HCT116 (cell line): ENCODE measurements around the gene HAPLN2. TPM values are rescaled to one million over a fixed set of nuclear protein-coding genes. Genes with fewer than 3 reads are reported as not detected.
A peak's percentile ranks its signal among the peaks of the same experiment; 100 is the strongest.

Source experiments
- ATAC-seq: fragments of 200-7000 bp; cut with Tn5 transposase; 2 replicates; pipeline ENCODE4 v1.9.1; 2020; ENCODE audit warnings: mild to moderate bottlenecking, moderate library complexity
- BruUV-seq: library from RNA; stranded (reverse); fragments of 400-500 nt; replicated peaks from 2 replicates; lab custom pipeline; 2021; lab: Mats Ljungman, UMichigan
- CTCF ChIA-PET: fragments of 300-600 bp; sonication (Branson Sonifier 250); formaldehyde crosslinking; loops from one replicate; lab custom pipeline; 2021; ENCODE audit warnings: antibody characterized with exemption; lab: Charles Lee
- POLR2A ChIA-PET: fragments of 300-600, 350-600 bp; sonication (Branson Sonifier 250); formaldehyde crosslinking; loops from one replicate; lab custom pipeline; 2021; ENCODE audit warnings: antibody characterized with exemption; lab: Charles Lee
- RAD21 ChIA-PET, 2 experiments: fragments of 300-600 bp; sonication (Branson Sonifier 250); formaldehyde crosslinking; loops; one replicate each; lab custom pipeline; 2023; ENCODE audit warnings: low total read pairs in 2 of 2; ENCODE audit not compliant: uncharacterized antibody in 2 of 2, unreplicated experiment in 2 of 2, low non-redundant PET in 1 of 2; lab: Charles Lee
- DNase-seq: peaks from one replicate; pipeline ENCODE4 v3.0.0-alpha.2; 2010; ENCODE audit warnings: low read depth, low spot score
- H2AFZ ChIP-seq: fragments of 200-600 bp; shearing (Covaris generic), sonication (generic); 2 replicates; pipeline ENCODE4 v1.6.1; 2017; ENCODE audit warnings: low read depth, mixed run types, mixed read lengths, antibody characterized with exemption, low read length; ENCODE audit not compliant: poor library complexity, severe bottlenecking
- H3K27ac ChIP-seq: 2 replicates; pipeline ENCODE4 v1.5.1; 2012; ENCODE audit warnings: low read depth, low read length
- H3K27me3 ChIP-seq: fragments of 200-600 bp; sonication (generic); 2 replicates; pipeline ENCODE4 v1.6.1; 2016; ENCODE audit warnings: mixed run types, low read length, mixed read lengths; ENCODE audit not compliant: insufficient read depth
- H3K36me3 ChIP-seq, 2 experiments: fragments of 200-500 bp in 1 of 2; fragments of 200-600 bp in 1 of 2; sonication (Bioruptor generic) in 1 of 2; sonication (generic) in 1 of 2; 2 replicates each; pipeline versions ENCODE4 v1.5.1 to v1.6.1; 2014 to 2016; ENCODE audit warnings: low read length in 2 of 2, inconsistent platforms in 1 of 2, mixed read lengths in 1 of 2, mixed run types in 1 of 2; ENCODE audit not compliant: insufficient read depth in 2 of 2, control insufficient read depth in 1 of 2
- H3K4me1 ChIP-seq, 2 experiments: fragments of 200-600 bp in 1 of 2; sonication (generic) in 1 of 2; 2 replicates each; pipeline versions ENCODE4 v1.5.1 to v1.6.1; 2012 to 2017; ENCODE audit warnings: low read length in 2 of 2, inconsistent platforms in 1 of 2, mild to moderate bottlenecking in 1 of 2, mixed read lengths in 1 of 2, mixed run types in 1 of 2, moderate library complexity in 1 of 2; ENCODE audit not compliant: insufficient read depth in 2 of 2, control insufficient read depth in 1 of 2
- H3K4me2 ChIP-seq: fragments of 200-600 bp; sonication (generic); 2 replicates; pipeline ENCODE4 v1.6.1; 2017; ENCODE audit warnings: mixed run types, low read length, mixed read lengths
- H3K4me3 ChIP-seq, 2 experiments: fragments of 200-600 bp in 1 of 2; sonication (generic) in 1 of 2; replicated peaks in 1 of 2; 2 replicates each; pipeline ENCODE4 v1.5.1; 2011 to 2016; ENCODE audit warnings: low read length in 2 of 2, control low read depth in 1 of 2, low read depth in 1 of 2, mild to moderate bottlenecking in 1 of 2, mixed read lengths in 1 of 2, mixed run types in 1 of 2
- H3K79me2 ChIP-seq: fragments of 200-600 bp; sonication (generic); 2 replicates; pipeline ENCODE4 v1.6.1; 2017; ENCODE audit warnings: mild to moderate bottlenecking, mixed run types, low read length, moderate library complexity, mixed read lengths; ENCODE audit not compliant: insufficient read depth
- H3K9ac ChIP-seq: fragments of 200-600 bp; sonication (generic); 2 replicates; pipeline ENCODE4 v1.6.1; 2016; ENCODE audit warnings: low read length, mixed read lengths
- H3K9me2 ChIP-seq: fragments of 200-600 bp; sonication (generic), shearing (Covaris generic); 2 replicates; pipeline ENCODE4 v1.6.1; 2017; ENCODE audit warnings: mixed run types, mild to moderate bottlenecking, moderate library complexity; ENCODE audit not compliant: insufficient read depth
- H3K9me3 ChIP-seq, 2 experiments: fragments of 200-500 bp in 1 of 2; fragments of 200-600 bp in 1 of 2; sonication (Bioruptor generic) in 1 of 2; sonication (generic) in 1 of 2; 2 replicates each; pipeline ENCODE4 v1.6.1; 2014 to 2017; ENCODE audit warnings: low read length in 2 of 2, mixed read lengths in 2 of 2, inconsistent platforms in 1 of 2, low read depth in 1 of 2, mild to moderate bottlenecking in 1 of 2, mixed run types in 1 of 2, moderate library complexity in 1 of 2; ENCODE audit not compliant: control insufficient read depth in 1 of 2, insufficient read depth in 1 of 2
- H4K20me1 ChIP-seq: fragments of 200-600 bp; sonication (generic), shearing (Covaris generic); 2 replicates; pipeline ENCODE4 v1.6.1; 2017; ENCODE audit warnings: mixed run types, mild to moderate bottlenecking, moderate library complexity; ENCODE audit not compliant: insufficient read depth
- POLR2AphosphoS5 ChIP-seq: IDR thresholded peaks from 2 replicates; pipeline ENCODE4 v1.6.1; 2011; ENCODE audit warnings: mild to moderate bottlenecking, low read depth, low read length, moderate library complexity
- SIN3A ChIP-seq: IDR thresholded peaks from 2 replicates; pipeline ENCODE4 v1.6.1; 2012; ENCODE audit warnings: low read depth
- TCF7L2 ChIP-seq: IDR thresholded peaks from 2 replicates; pipeline ENCODE4 v1.7.0; 2011; ENCODE audit warnings: borderline replicate concordance, inconsistent platforms; ENCODE audit not compliant: insufficient read depth, insufficient read length; ENCODE audit errors: extremely low read depth
- ZFX ChIP-seq: fragments of 450-650 bp; IDR thresholded peaks from 2 replicates; pipeline ENCODE4 v1.6.1; 2017
- ZNF274 ChIP-seq: fragments of 200-500 bp; sonication (Bioruptor generic); IDR thresholded peaks from 2 replicates; pipeline ENCODE4 v1.6.1; 2014; ENCODE audit warnings: mild to moderate bottlenecking, low read depth, low read length, inconsistent platforms
- intact Hi-C: fragments of 100-400 bp; cut with micrococcal nuclease; formaldehyde crosslinking; loops from 2 replicates; pipeline ENCODE4 v1.10.0; 2022
- total RNA-seq: library from RNA; stranded (reverse); gene quantifications from one replicate; pipeline ENCODE4 v1.2.1, GENCODE V29; 2021; ENCODE audit not compliant: unreplicated experiment
- TF ChIP-seq, protein P1 (sequence below): IDR thresholded peaks from 2 replicates; pipeline ENCODE4 v1.6.1; 2011; ENCODE audit warnings: mild to moderate bottlenecking, low read length, moderate library complexity; ENCODE audit not compliant: insufficient replicate concordance; ENCODE audit errors: extremely low read depth
- TF ChIP-seq, protein P2 (sequence below), 3 experiments: fragments of 200-600 bp in 1 of 3; sonication (generic) in 1 of 3; IDR thresholded peaks in 2 of 3; conservative IDR thresholded peaks in 1 of 3; 2 replicates each; pipeline ENCODE4 v1.5.1; 2012 to 2017; ENCODE audit warnings: low read depth in 2 of 3, low read length in 2 of 3, antibody characterized with exemption in 1 of 3, borderline replicate concordance in 1 of 3, control low read depth in 1 of 3, mild to moderate bottlenecking in 1 of 3, mixed read lengths in 1 of 3, mixed run types in 1 of 3, moderate library complexity in 1 of 3; ENCODE audit not compliant: insufficient read depth in 1 of 3
- TF ChIP-seq, protein P3 (sequence below): IDR thresholded peaks from 2 replicates; pipeline ENCODE4 v1.6.1; 2012

HAPLN2 gene
- total RNA-seq, 1 experiment from 2014 or later, result 0.54 TPM

DNA sequence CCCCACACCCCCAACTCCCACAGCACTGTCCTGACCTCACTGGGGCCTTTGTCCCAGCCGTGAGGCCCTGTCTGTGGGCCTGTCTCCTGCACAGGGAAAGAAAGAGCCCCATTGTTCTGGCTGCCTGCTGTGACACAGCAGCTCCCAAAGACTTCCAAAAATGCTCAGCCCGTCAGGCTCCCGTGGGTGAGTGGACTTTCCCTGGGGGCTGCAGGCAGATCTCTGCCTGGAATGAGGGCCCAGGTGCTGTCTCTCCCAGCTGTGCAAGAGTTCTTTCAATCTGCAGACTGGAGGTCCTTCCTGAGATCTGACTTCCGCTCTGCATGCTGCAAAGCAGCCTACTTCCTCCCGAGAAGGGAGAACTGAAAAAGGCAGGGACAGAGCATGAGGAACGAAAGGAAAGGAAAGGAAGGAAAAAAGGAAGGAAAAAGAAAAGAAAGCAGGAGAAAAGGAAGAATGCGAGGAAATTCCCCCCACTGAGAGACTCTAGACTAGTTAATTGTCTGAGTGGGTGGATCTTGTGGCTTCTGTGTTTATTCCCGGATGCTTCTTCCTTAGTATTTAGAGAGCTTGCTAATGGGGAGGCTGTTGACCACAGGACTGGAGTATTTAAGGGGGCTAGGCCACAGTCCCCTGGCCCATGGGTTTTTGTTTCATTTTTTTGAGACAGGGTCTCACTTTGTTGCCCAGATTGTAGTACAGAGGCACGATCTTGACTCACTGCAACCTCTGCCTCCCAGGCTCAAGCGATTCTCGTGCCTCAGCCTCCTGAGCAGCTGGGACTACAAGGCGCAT, 43.0 kb downstream of the HAPLN2 start:
- H2AFZ ChIP-seq, result no peak overlapping the region
- no peak for DNase-seq
- no peaks in the 10 kb centered on the region for H3K9me2 ChIP-seq
- BruUV-seq, result no TSS peak
- peaks cover 0 to 7% of the 10 kb centered on the region in 2 experiments; a peak in 1 of 4 replicates for H3K36me3 ChIP-seq
- peaks cover 40% of the 10 kb centered on the region for H3K79me2 ChIP-seq
- ChIA-PET CTCF (interaction anchor here (2.5 to 4.2 kb wide), 5 partner anchors 15 to 64 kb away, joined by 14 to 28 read pairs (median 18); partner anchors contain the start of genes CRABP2 and NES), POLR2A (interaction anchor here (1.0 to 3.4 kb wide), 8 partner anchors 10 to 44 kb away, joined by 3 to 33 read pairs (median 6); partner anchors contain the start of genes CRABP2 and NES)
- H3K9me3 ChIP-seq, result no peaks in the 10 kb centered on the region
- H3K4me2 ChIP-seq, result peak overlapping the region; percentile 94
- H3K4me3 ChIP-seq, result peak overlapping the region; percentile 65 to 90
- H3K9ac ChIP-seq, result peak overlapping the region; percentile 87
- TF ChIP-seq POLR2AphosphoS5 (no peak), ZNF274 (no peak)
- TF ChIP-seq, protein P1, sequence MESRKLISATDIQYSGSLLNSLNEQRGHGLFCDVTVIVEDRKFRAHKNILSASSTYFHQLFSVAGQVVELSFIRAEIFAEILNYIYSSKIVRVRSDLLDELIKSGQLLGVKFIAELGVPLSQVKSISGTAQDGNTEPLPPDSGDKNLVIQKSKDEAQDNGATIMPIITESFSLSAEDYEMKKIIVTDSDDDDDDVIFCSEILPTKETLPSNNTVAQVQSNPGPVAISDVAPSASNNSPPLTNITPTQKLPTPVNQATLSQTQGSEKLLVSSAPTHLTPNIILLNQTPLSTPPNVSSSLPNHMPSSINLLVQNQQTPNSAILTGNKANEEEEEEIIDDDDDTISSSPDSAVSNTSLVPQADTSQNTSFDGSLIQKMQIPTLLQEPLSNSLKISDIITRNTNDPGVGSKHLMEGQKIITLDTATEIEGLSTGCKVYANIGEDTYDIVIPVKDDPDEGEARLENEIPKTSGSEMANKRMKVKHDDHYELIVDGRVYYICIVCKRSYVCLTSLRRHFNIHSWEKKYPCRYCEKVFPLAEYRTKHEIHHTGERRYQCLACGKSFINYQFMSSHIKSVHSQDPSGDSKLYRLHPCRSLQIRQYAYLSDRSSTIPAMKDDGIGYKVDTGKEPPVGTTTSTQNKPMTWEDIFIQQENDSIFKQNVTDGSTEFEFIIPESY, result no peak
- TF ChIP-seq, all 23 proteins: peak for 0
- Histone ChIP-seq H3K4me1 (peaks cover 52 to 86% of the 10 kb centered on the region in 2 experiments), H4K20me1 (peaks cover 2% of the 10 kb centered on the region; the same call in 1 of the 2 replicates), H3K27me3 (no peaks in the 10 kb centered on the region), H3K27ac (peak overlapping the region; percentile 99)
- RAD21 ChIA-PET, result no interaction called here
- ATAC-seq, result peak; percentile 16
- intact Hi-C loops, result no loop called here

DNA sequence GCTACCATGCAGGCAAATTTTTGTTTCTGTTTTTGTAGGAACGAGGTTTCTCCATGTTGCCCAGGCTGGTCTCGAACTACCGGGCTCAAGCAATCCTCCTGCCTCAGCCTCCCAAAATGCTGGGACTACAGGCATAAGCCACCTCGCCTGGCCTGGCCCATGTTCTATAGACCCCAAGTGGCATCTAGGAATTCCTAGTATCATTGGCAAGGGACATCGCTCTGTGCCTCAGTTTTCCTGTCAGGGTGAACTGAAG, 43.5 kb downstream of the HAPLN2 start:
- Histone ChIP-seq H4K20me1 (no peaks in the 10 kb centered on the region), H3K27ac (peak overlapping the region; percentile 99), H3K4me2 (peak overlapping the region; percentile 94), H2AFZ (no peak overlapping the region), H3K9me2 (no peaks in the 10 kb centered on the region), H3K9me3 (no peaks in the 10 kb centered on the region), H3K27me3 (no peaks in the 10 kb centered on the region), H3K9ac (peak overlapping the region; percentile 87), H3K4me1 (peaks cover 49 to 81% of the 10 kb centered on the region in 2 experiments), H3K36me3 (peaks cover 0 to 7% of the 10 kb centered on the region in 2 experiments; a peak in 1 of 4 replicates), H3K79me2 (peaks cover 35% of the 10 kb centered on the region), H3K4me3 (no peak overlapping the region)
- ChIA-PET POLR2A (interaction anchor here (1.4 kb wide), 1 partner anchor 14 kb away, joined by 3 read pairs; no protein-coding TSS in a partner anchor), RAD21 (no interaction called here), CTCF (interaction anchor here (3.7 to 4.2 kb wide), 2 partner anchors 26 to 63 kb away, joined by 18 to 28 read pairs; no protein-coding TSS in a partner anchor)
- ATAC-seq, result no peak
- TF ChIP-seq ZFX (no peak), TCF7L2 (no peak), SIN3A (no peak), POLR2AphosphoS5 (no peak)
- TF ChIP-seq, protein P2, sequence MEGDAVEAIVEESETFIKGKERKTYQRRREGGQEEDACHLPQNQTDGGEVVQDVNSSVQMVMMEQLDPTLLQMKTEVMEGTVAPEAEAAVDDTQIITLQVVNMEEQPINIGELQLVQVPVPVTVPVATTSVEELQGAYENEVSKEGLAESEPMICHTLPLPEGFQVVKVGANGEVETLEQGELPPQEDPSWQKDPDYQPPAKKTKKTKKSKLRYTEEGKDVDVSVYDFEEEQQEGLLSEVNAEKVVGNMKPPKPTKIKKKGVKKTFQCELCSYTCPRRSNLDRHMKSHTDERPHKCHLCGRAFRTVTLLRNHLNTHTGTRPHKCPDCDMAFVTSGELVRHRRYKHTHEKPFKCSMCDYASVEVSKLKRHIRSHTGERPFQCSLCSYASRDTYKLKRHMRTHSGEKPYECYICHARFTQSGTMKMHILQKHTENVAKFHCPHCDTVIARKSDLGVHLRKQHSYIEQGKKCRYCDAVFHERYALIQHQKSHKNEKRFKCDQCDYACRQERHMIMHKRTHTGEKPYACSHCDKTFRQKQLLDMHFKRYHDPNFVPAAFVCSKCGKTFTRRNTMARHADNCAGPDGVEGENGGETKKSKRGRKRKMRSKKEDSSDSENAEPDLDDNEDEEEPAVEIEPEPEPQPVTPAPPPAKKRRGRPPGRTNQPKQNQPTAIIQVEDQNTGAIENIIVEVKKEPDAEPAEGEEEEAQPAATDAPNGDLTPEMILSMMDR (IDR thresholded peaks at IDR 0.05 in 2 of 3, conservative IDR thresholded peaks at IDR 0.05 in 1 of 3; ENCODE audit: borderline replicate concordance in 1 of 3, insufficient read depth in 1 of 3, low read depth in 2 of 3, low read length in 2 of 3), result no peak
- TF ChIP-seq, protein P3, sequence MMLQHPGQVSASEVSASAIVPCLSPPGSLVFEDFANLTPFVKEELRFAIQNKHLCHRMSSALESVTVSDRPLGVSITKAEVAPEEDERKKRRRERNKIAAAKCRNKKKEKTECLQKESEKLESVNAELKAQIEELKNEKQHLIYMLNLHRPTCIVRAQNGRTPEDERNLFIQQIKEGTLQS, result no peak
- intact Hi-C loops, result no loop called here
- BruUV-seq, result no TSS peak
- no peak for DNase-seq
